Stimulated activated CD8-positive, alpha-beta memory T cell treated with anti-CD3 and anti-CD28 coated beads, Interleukin-12 subunit alpha, Interleukin-12 subunit beta, amount 100 ng/mL, for 24 hours (primary cell): ENCODE results near the gene CXCL6.

Source experiments
- DNase-seq: peaks from one replicate; pipeline ENCODE4 v3.0.0-alpha.2; 2020; ENCODE audit errors: extremely low read depth

CXCL6 gene

GRCh38 chr4:73842696-73843095, 6.2 kb downstream of the CXCL6 start:
- no peak for DNase-seq

- DNase-seq = no peak
These were observed 6.9 kb downstream of the CXCL6 start for GRCh38 chr4:73843369-73843768.

- DNase-seq = no peak
These were observed 7.9 kb downstream of the CXCL6 start for GRCh38 chr4:73844345-73844744.

GRCh38 chr4:73844806-73845205, 8.3 kb downstream of the CXCL6 start:
- no peak for DNase-seq

GRCh38 chr4:73847526-73848182, 11.2 kb downstream of the CXCL6 start:
- no peak for DNase-seq

GRCh38 chr4:73848183-73848777, 11.8 kb downstream of the CXCL6 start:
- DNase-seq = no peak

GRCh38 chr4:73850261-73850970, 13.9 kb downstream of the CXCL6 start:
- DNase-seq = no peak

- no peak for DNase-seq
These were observed 14.8 kb downstream of the CXCL6 start for GRCh38 chr4:73851293-73851692.

GRCh38 chr4:73852771-73853170, 16.3 kb downstream of the CXCL6 start:
- no peak for DNase-seq

GRCh38 chr4:73853246-73853704, 16.8 kb downstream of the CXCL6 start, which contains the start of gene PF4V1:
PF4V1 (plus strand) TSS chr4:73853296; CDS start chr4:73853363, 67 bp downstream.
- no peak for DNase-seq

- no peak for DNase-seq
These were observed 17.4 kb downstream of the CXCL6 start for GRCh38 chr4:73853718-73854473.

GRCh38 chr4:73855406-73855805, 18.9 kb downstream of the CXCL6 start:
- no peak for DNase-seq

GRCh38 chr4:73856518-73856917, 20.0 kb downstream of the CXCL6 start:
- no peak for DNase-seq

- no peak for DNase-seq
These were observed 23.2 kb downstream of the CXCL6 start for GRCh38 chr4:73859614-73860088.

- no peak for DNase-seq
These were observed 23.7 kb downstream of the CXCL6 start for GRCh38 chr4:73860181-73860580.

- DNase-seq = no peak
These were observed 24.4 kb downstream of the CXCL6 start for GRCh38 chr4:73860917-73861316.

- DNase-seq = no peak
These were observed 25.8 kb downstream of the CXCL6 start for GRCh38 chr4:73862322-73862721.

- no peak for DNase-seq
These were observed 27.9 kb downstream of the CXCL6 start for GRCh38 chr4:73864365-73864764.

- DNase-seq = no peak
These were observed 28.5 kb downstream of the CXCL6 start for GRCh38 chr4:73864961-73865360.

GRCh38 chr4:73865431-73866096, 29.1 kb downstream of the CXCL6 start:
- no peak for DNase-seq

GRCh38 chr4:73866246-73866645, 29.8 kb downstream of the CXCL6 start:
- DNase-seq = no peak

GRCh38 chr4:73867783-73868182, 31.3 kb downstream of the CXCL6 start:
- no peak for DNase-seq
